HEK293 (cell line): ENCODE measurements around the gene NABP2.

Experiments
- CTCF ChIA-PET: fragments of 350-600 bp; formaldehyde crosslinking; extraction: SDS; loops from one replicate; lab custom pipeline; 2021; ENCODE audit warnings: antibody characterized with exemption; lab: Yijun Ruan, JAX
- POLR2A ChIA-PET: fragments of 300-600 bp; formaldehyde crosslinking; extraction: SDS; loops from one replicate; lab custom pipeline; 2020; ENCODE audit warnings: antibody characterized with exemption, inconsistent platforms; lab: Yijun Ruan, JAX
- H3K27ac ChIP-seq: fragments of 200-500 bp; sonication (Bioruptor generic); 2 replicates; pipeline ENCODE4 v1.5.1; 2014; ENCODE audit warnings: low read depth, low read length, control low read depth, inconsistent platforms; ENCODE audit errors: extremely low read depth
- H3K36me3 ChIP-seq, 2 experiments: fragments of 200-500 bp in 1 of 2; sonication (Bioruptor generic) in 1 of 2; 1 replicate in 1 of 2; 2 replicates in 1 of 2; pipeline ENCODE4 v1.5.1; 2014 to 2017; ENCODE audit warnings: inconsistent platforms in 2 of 2, low read length in 2 of 2; ENCODE audit not compliant: control insufficient read depth in 2 of 2, insufficient read depth in 1 of 2
- H3K4me1 ChIP-seq: fragments of 200-500 bp; sonication (Bioruptor generic); 2 replicates; pipeline ENCODE4 v1.5.1; 2014; ENCODE audit warnings: mild to moderate bottlenecking, low read length, inconsistent platforms; ENCODE audit not compliant: control insufficient read depth, insufficient read depth
- H3K4me3 ChIP-seq: 2 replicates; pipeline ENCODE4 v1.5.1; 2011; ENCODE audit warnings: low read depth, mild to moderate bottlenecking, control low read depth, low read length, moderate library complexity
- H3K9me3 ChIP-seq: fragments of 200-500 bp; sonication (Bioruptor generic); 2 replicates; pipeline ENCODE4 v1.5.1; 2014; ENCODE audit warnings: low read depth, low read length, inconsistent platforms; ENCODE audit not compliant: control insufficient read depth, insufficient read depth
- AEBP2 ChIP-seq: fragments of 450-650 bp; formaldehyde crosslinking; IDR thresholded peaks from 2 replicates; pipeline ENCODE4 v1.5.1; 2016; ENCODE audit warnings: missing biosample characterization, missing genetic modification characterization, borderline replicate concordance
- HOXC10 ChIP-seq: sonication (generic); formaldehyde crosslinking; IDR thresholded peaks from 2 replicates; pipeline ENCODE4 v1.8.1; 2023; ENCODE audit warnings: mild to moderate bottlenecking, missing genetic modification reagents
- INSM2 ChIP-seq: fragments of 450-650 bp; formaldehyde crosslinking; IDR thresholded peaks from 2 replicates; pipeline ENCODE4 v1.5.1; 2016; ENCODE audit warnings: missing biosample characterization, missing genetic modification characterization
- KLF9 ChIP-seq: fragments of 450-650 bp; formaldehyde crosslinking; IDR thresholded peaks from 2 replicates; pipeline ENCODE4 v1.5.1; 2016; ENCODE audit warnings: missing biosample characterization, missing genetic modification characterization, low read depth
- MZF1 ChIP-seq: fragments of 450-650 bp; formaldehyde crosslinking; IDR thresholded peaks from 2 replicates; pipeline ENCODE4 v1.5.1; 2017; ENCODE audit warnings: missing biosample characterization, missing genetic modification characterization, borderline replicate concordance
- OVOL3 ChIP-seq: fragments of 450-650 bp; formaldehyde crosslinking; IDR thresholded peaks from 2 replicates; pipeline ENCODE4 v1.5.1; 2016; ENCODE audit warnings: missing biosample characterization, missing genetic modification characterization
- PATZ1 ChIP-seq: fragments of 450-650 bp; formaldehyde crosslinking; IDR thresholded peaks from 2 replicates; pipeline ENCODE4 v1.5.1; 2016; ENCODE audit warnings: missing biosample characterization, missing genetic modification characterization
- REPIN1 ChIP-seq: fragments of 450-650 bp; formaldehyde crosslinking; IDR thresholded peaks from 2 replicates; pipeline ENCODE4 v1.5.1; 2017; ENCODE audit warnings: missing biosample characterization, missing genetic modification characterization, low read depth
- ZBTB10 ChIP-seq: fragments of 450-650 bp; formaldehyde crosslinking; IDR thresholded peaks from 2 replicates; pipeline ENCODE4 v1.5.1; 2016; ENCODE audit warnings: missing biosample characterization, missing genetic modification characterization
- ZEB2 ChIP-seq: fragments of 450-650 bp; formaldehyde crosslinking; IDR thresholded peaks from 2 replicates; pipeline ENCODE4 v1.5.1; 2016; ENCODE audit warnings: missing biosample characterization, missing genetic modification characterization
- ZNF148 ChIP-seq: fragments of 450-650 bp; formaldehyde crosslinking; IDR thresholded peaks from 2 replicates; pipeline ENCODE4 v1.5.0; 2017; ENCODE audit warnings: missing biosample characterization, missing genetic modification characterization, borderline replicate concordance
- ZNF239 ChIP-seq: fragments of 450-650 bp; formaldehyde crosslinking; IDR thresholded peaks from 2 replicates; pipeline ENCODE4 v1.5.1; 2016; ENCODE audit warnings: missing biosample characterization, missing genetic modification characterization
- ZNF311 ChIP-seq: fragments of 450-650 bp; formaldehyde crosslinking; IDR thresholded peaks from 2 replicates; pipeline ENCODE4 v1.5.1; 2017; ENCODE audit warnings: missing biosample characterization, missing genetic modification characterization, borderline replicate concordance
- ZNF37A ChIP-seq: fragments of 450-650 bp; IDR thresholded peaks from 2 replicates; pipeline ENCODE4 v1.5.1; 2018; ENCODE audit warnings: missing biosample characterization, missing genetic modification characterization
- ZNF433 ChIP-seq: fragments of 450-650 bp; formaldehyde crosslinking; IDR thresholded peaks from 2 replicates; pipeline ENCODE4 v1.5.1; 2016; ENCODE audit warnings: missing biosample characterization, missing genetic modification characterization, low read depth
- ZNF473 ChIP-seq: fragments of 450-650 bp; formaldehyde crosslinking; IDR thresholded peaks from 2 replicates; pipeline ENCODE4 v1.5.1; 2017; ENCODE audit warnings: missing biosample characterization, missing genetic modification characterization
- ZNF510 ChIP-seq: fragments of 450-650 bp; formaldehyde crosslinking; IDR thresholded peaks from 2 replicates; pipeline ENCODE4 v1.5.1; 2018; ENCODE audit warnings: mild to moderate bottlenecking, missing genetic modification characterization, missing biosample characterization; ENCODE audit not compliant: insufficient replicate concordance
- ZNF514 ChIP-seq: fragments of 450-650 bp; formaldehyde crosslinking; IDR thresholded peaks from 2 replicates; pipeline ENCODE4 v1.5.1; 2016; ENCODE audit warnings: missing biosample characterization, missing genetic modification characterization
- ZNF610 ChIP-seq: fragments of 450-650 bp; formaldehyde crosslinking; IDR thresholded peaks from 2 replicates; pipeline ENCODE4 v1.5.1; 2016; ENCODE audit warnings: missing biosample characterization, missing genetic modification characterization, borderline replicate concordance
- ZSCAN18 ChIP-seq: fragments of 450-650 bp; formaldehyde crosslinking; IDR thresholded peaks from 2 replicates; pipeline ENCODE4 v1.5.1; 2016; ENCODE audit warnings: missing biosample characterization, missing genetic modification characterization
- ZSCAN23 ChIP-seq: fragments of 450-650 bp; formaldehyde crosslinking; IDR thresholded peaks from 2 replicates; pipeline ENCODE4 v1.5.1; 2016; ENCODE audit warnings: missing biosample characterization, missing genetic modification characterization

The NABP2 gene

GRCh38 chr12:56189099-56189917, 34.8 kb upstream of the NABP2 start, which contains the start of gene SMARCC2 (continued):
- TF ChIP-seq ZNF148 (tag by site-specific recombination) (no peak), ZNF311 (no peak), ZSCAN23 (tag by site-specific recombination) (peak; percentile 69), ZBTB10 (tag by site-specific recombination) (no peak), ZNF239 (tag by site-specific recombination) (0 out of 2 replicates have a peak, but pooled peaks have one; percentile 2), ZNF473 (tag by site-specific recombination) (no peak), AEBP2 (no peak), ZEB2 (tag by site-specific recombination) (no peak), MZF1 (tag by site-specific recombination) (no peak), KLF9 (tag by site-specific recombination) (no peak), ZNF433 (tag by site-specific recombination) (no peak), REPIN1 (tag by site-specific recombination) (no peak), ZNF514 (tag by site-specific recombination) (no peak)

- Histone ChIP-seq H3K27ac (peak overlapping the region; percentile 86), H3K4me3 (peak overlapping the region; percentile 81), H3K9me3 (no peaks in the 10 kb centered on the region), H3K36me3 (peaks cover 12 to 22% of the 10 kb centered on the region in 2 experiments), H3K4me1 (no peaks in the 10 kb centered on the region; the same call in 1 of the 2 replicates)
- POLR2A ChIA-PET = interaction anchor here (0.6 to 5.3 kb wide), 28 partner anchors 9 to 249 kb away, joined by 3 to 59 read pairs (median 4); partner anchors contain the start of genes ANKRD52, CS, ESYT1 and MYL6
- CTCF ChIA-PET = interaction anchor here (0.5 to 6.1 kb wide), 45 partner anchors 9 to 473 kb away, joined by 3 to 86 read pairs (median 5); partner anchors contain the start of genes ANKRD52, COQ10A, ESYT1 and GLS2
- TF ChIP-seq HOXC10 (CRISPR knock-in tag) (no peak), INSM2 (tag by site-specific recombination) (peak; percentile 76), ZNF510 (tag by site-specific recombination) (no peak), ZSCAN18 (tag by site-specific recombination) (peak; percentile 90), PATZ1 (tag by site-specific recombination) (peak; percentile 93), ZNF610 (tag by site-specific recombination) (peak; percentile 87), OVOL3 (peak; percentile 36; the same call in 1 of the 2 replicates), ZNF37A (tag by site-specific recombination) (no peak)
Measured at GRCh38 chr12:56189918-56190694, 34.0 kb upstream of the NABP2 start.
